Neural cell (in vitro differentiated cells): ENCODE results near the gene ASF1B.

ENCODE experiments used
- CTCF ChIP-seq: fragments of 450-650 bp; IDR thresholded peaks from 2 replicates; pipeline ENCODE4 v1.5.1; 2014; ENCODE audit warnings: antibody characterized with exemption, mild to moderate bottlenecking, moderate library complexity; ENCODE audit not compliant: poor library complexity, severe bottlenecking
- POLR2AphosphoS5 ChIP-seq: IDR thresholded peaks from 2 replicates; pipeline ENCODE4 v1.6.1; 2012

GRCh38 chr19:14155371-14155770 lies 19.0 kb upstream of the ASF1B start:
- TF ChIP-seq CTCF (no peak), POLR2AphosphoS5 (no peak)
